ENCODE results near the gene MUS81.

MUS81 gene, protein sequence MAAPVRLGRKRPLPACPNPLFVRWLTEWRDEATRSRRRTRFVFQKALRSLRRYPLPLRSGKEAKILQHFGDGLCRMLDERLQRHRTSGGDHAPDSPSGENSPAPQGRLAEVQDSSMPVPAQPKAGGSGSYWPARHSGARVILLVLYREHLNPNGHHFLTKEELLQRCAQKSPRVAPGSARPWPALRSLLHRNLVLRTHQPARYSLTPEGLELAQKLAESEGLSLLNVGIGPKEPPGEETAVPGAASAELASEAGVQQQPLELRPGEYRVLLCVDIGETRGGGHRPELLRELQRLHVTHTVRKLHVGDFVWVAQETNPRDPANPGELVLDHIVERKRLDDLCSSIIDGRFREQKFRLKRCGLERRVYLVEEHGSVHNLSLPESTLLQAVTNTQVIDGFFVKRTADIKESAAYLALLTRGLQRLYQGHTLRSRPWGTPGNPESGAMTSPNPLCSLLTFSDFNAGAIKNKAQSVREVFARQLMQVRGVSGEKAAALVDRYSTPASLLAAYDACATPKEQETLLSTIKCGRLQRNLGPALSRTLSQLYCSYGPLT

DNA sequence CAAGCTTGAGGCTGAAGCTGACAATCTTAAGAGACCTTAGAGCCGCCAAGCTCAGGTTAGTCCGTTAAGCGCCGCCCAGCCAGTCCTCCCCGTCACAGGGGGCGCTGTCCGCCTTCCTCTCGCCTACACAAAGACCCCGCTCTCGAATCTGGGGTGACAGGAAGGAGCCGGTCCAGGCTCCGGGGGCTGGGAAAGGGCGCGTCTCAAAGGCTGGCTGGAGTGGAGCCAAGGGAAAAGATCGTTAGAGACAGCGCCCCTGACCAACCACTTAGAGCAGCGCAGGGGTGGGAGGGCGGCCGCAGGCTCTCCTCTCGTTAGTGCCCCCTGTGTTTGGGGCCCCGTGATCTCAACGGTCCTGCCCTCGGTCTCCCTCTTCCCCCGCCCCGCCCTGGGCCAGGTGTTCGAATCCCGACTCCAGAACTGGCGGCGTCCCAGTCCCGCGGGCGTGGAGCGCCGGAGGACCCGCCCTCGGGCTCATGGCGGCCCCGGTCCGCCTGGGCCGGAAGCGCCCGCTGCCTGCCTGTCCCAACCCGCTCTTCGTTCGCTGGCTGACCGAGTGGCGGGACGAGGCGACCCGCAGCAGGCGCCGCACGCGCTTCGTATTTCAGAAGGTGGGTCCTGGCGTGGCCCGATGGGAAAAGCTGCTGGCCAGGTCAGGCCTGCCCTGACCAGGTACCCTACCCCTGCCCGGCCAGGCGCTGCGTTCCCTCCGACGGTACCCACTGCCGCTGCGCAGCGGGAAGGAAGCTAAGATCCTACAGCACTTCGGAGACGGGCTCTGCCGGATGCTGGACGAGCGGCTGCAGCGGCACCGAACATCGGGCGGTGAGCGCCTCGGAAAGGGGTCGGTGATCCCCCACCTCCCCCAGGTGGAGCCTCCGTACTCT, at the start of gene MUS81:
Gene MUS81, plus strand, starts transcription at position 156 of the 887 bp plus-strand sequence. Its CDS starts 321 bp downstream, at position 477.
- peak; percentile 49 for ATAC-seq (ENCODE audit: low read depth)
- H3K36me3 ChIP-seq (ENCODE audit: low read depth) = peaks cover 63% of the 10 kb centered on the region
- no peaks in the 10 kb centered on the region for H3K27me3 ChIP-seq (ENCODE audit: insufficient read depth, poor library complexity, severe bottlenecking)

DNA sequence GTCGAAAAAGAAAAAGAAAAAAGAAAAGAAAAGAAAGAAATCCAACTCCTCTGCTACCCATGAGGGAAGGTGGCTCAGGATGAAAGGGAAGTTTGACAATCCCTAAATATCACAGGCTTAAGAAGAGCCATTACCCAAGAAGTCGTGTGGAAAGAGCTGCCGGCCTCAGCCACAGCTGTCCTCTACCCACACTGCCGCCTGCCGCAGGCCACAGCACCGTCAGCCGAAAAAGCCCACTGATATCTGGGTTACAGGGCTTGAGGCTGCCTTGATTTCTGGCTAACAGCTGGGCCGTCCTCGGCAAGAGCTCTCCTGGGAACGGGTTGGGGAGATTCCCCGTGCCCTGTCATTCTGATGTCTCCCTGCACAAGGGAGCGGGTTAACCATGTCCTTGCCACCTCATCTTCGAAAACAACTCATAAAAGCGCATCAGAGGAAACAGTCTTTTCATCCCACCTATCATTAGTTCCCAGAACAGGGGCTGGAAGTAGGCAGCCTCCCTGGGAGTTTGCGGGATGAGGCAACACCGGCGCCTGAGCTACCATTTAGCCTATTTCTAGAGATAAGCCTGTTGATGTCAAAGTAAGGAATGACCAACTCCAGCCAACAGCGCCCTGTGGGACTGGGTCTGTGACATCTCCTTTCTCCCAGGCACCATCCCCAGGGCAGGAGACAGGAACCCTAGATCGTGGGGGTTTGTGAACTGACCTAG, 48.3 kb upstream of the MUS81 start:
- DNase-seq (ENCODE audit: low spot score) (no peak), ATAC-seq (ENCODE audit: low read depth) (no peak)
- Histone ChIP-seq H3K4me3 (ENCODE audit: severe bottlenecking) (no peak overlapping the region), H3K27ac (ENCODE audit: poor library complexity, severe bottlenecking) (no peak overlapping the region), H3K27me3 (ENCODE audit: insufficient read depth, poor library complexity, severe bottlenecking) (peaks cover 8% of the 10 kb centered on the region), H3K4me1 (ENCODE audit: insufficient read depth, poor library complexity, severe bottlenecking) (no peaks in the 10 kb centered on the region), H3K9me3 (ENCODE audit: severe bottlenecking) (no peaks in the 10 kb centered on the region), H3K36me3 (ENCODE audit: low read depth) (no peaks in the 10 kb centered on the region)
- TF ChIP-seq, protein P1, sequence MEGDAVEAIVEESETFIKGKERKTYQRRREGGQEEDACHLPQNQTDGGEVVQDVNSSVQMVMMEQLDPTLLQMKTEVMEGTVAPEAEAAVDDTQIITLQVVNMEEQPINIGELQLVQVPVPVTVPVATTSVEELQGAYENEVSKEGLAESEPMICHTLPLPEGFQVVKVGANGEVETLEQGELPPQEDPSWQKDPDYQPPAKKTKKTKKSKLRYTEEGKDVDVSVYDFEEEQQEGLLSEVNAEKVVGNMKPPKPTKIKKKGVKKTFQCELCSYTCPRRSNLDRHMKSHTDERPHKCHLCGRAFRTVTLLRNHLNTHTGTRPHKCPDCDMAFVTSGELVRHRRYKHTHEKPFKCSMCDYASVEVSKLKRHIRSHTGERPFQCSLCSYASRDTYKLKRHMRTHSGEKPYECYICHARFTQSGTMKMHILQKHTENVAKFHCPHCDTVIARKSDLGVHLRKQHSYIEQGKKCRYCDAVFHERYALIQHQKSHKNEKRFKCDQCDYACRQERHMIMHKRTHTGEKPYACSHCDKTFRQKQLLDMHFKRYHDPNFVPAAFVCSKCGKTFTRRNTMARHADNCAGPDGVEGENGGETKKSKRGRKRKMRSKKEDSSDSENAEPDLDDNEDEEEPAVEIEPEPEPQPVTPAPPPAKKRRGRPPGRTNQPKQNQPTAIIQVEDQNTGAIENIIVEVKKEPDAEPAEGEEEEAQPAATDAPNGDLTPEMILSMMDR (IDR thresholded peaks at IDR 0.05; ENCODE audit: poor library complexity, severe bottlenecking) = no peak

More for the DNA sequence above, at the start of gene MUS81:
- H3K9me3 ChIP-seq (ENCODE audit: severe bottlenecking) = no peaks in the 10 kb centered on the region
- H3K27ac ChIP-seq (ENCODE audit: poor library complexity, severe bottlenecking) = peak within 1 kb of the TSS; percentile 91
- DNase-seq (ENCODE audit: low spot score) = peak; percentile 98
- TF ChIP-seq, protein P1 (IDR thresholded peaks at IDR 0.05; ENCODE audit: poor library complexity, severe bottlenecking) = peak; percentile 95
- H3K4me3 ChIP-seq (ENCODE audit: severe bottlenecking) = peak within 1 kb of the TSS; percentile 97
- no peaks in the 10 kb centered on the region for H3K4me1 ChIP-seq (ENCODE audit: insufficient read depth, poor library complexity, severe bottlenecking)

DNA sequence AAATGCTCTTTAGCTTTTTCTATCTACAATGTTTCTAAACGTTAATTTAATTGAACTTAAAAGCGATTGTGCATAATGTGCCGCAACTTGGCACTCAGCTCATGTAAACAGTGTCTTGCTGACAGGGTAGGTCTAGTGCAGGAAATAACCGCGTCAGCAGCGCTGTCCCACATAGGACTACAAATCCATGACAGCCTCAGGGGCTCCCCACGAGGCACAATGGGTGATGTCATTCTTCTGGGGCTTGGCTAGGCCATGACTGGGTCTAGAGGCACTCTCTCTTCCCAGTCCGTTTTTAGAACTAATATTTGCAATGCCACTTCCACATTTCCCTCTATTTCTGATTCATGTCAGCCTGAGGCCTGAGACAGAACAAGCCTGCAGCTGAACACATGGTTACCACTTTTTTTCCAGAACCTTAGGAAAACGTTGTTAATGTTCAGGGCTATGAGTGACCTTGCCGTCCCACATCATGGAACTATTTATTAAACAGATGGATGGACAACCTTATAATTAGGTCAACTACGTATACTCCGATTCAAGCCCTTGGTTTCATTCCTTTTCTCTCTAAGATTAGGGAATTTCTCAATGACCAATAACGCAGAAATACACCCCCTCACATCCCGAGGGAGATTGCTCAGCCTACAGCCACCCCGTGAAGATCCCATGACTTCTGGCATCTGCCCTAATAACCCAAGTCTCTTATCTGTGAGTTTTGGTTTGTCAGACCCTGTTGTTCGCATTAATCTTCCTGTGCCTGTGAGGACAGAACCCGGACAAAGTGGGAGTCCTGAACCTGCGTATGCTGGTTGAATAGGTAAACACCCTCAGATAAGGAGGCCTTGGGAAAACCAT, 45.9 kb upstream of the MUS81 start:
- ATAC-seq (ENCODE audit: low read depth) (no peak), DNase-seq (ENCODE audit: low spot score) (no peak)
- H3K27me3 ChIP-seq (ENCODE audit: insufficient read depth, poor library complexity, severe bottlenecking) = no peaks in the 10 kb centered on the region
- no peaks in the 10 kb centered on the region for H3K9me3 ChIP-seq (ENCODE audit: severe bottlenecking)
- TF ChIP-seq, protein P1 (IDR thresholded peaks at IDR 0.05; ENCODE audit: poor library complexity, severe bottlenecking) = no peak
- H3K27ac ChIP-seq (ENCODE audit: poor library complexity, severe bottlenecking) = no peak overlapping the region
- no peak overlapping the region for H3K4me3 ChIP-seq (ENCODE audit: severe bottlenecking)
- no peaks in the 10 kb centered on the region for H3K4me1 ChIP-seq (ENCODE audit: insufficient read depth, poor library complexity, severe bottlenecking)
- no peaks in the 10 kb centered on the region for H3K36me3 ChIP-seq (ENCODE audit: low read depth)

DNA sequence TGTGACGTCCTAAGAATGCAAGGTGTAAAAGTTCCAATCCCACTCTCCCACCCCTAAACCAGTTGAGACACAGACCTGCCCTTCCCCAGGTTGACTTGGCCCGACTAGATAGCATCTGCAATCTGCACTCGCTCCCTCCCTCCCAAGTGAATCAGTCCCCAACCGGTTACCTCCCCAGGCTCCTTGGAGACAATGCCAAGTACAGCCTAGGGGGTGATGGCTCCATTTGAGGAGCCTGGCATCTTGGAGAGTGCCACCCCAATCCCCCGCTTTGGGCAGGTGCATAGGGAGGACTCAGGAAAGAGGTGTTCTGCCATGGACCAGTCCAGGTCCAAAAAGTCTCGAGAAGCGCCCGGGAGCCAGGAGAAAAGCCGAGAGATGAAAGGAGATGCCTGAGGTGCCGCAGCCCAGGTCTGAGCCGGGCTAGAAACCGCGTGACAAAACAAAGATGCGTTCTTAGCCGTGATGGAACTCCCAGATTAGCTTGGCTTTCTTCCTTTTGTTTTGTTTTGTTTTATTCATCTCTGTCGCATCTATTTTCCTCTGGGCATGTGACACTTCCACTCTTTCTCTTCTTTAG, 45.2 kb upstream of the MUS81 start:
- no peaks in the 10 kb centered on the region for H3K9me3 ChIP-seq (ENCODE audit: severe bottlenecking)
- H3K36me3 ChIP-seq (ENCODE audit: low read depth) = no peaks in the 10 kb centered on the region
- no peak for ATAC-seq (ENCODE audit: low read depth)
- H3K27ac ChIP-seq (ENCODE audit: poor library complexity, severe bottlenecking) = no peak overlapping the region
- no peak overlapping the region for H3K4me3 ChIP-seq (ENCODE audit: severe bottlenecking)
- no peaks in the 10 kb centered on the region for H3K27me3 ChIP-seq (ENCODE audit: insufficient read depth, poor library complexity, severe bottlenecking)
- TF ChIP-seq, protein P1 (IDR thresholded peaks at IDR 0.05; ENCODE audit: poor library complexity, severe bottlenecking) = no peak
- DNase-seq (ENCODE audit: low spot score) = no peak
- H3K4me1 ChIP-seq (ENCODE audit: insufficient read depth, poor library complexity, severe bottlenecking) = no peaks in the 10 kb centered on the region
